ENCODE results near the gene ARF1. TPM values are rescaled to one million over a fixed set of nuclear protein-coding genes. Genes with fewer than 3 reads are reported as not detected.

ARF1 gene
- total and polyA plus RNA-seq, 2 donors (not counting 1 experiment from before 2014, with no cell fraction given), result 193 to 389 TPM

DNA sequence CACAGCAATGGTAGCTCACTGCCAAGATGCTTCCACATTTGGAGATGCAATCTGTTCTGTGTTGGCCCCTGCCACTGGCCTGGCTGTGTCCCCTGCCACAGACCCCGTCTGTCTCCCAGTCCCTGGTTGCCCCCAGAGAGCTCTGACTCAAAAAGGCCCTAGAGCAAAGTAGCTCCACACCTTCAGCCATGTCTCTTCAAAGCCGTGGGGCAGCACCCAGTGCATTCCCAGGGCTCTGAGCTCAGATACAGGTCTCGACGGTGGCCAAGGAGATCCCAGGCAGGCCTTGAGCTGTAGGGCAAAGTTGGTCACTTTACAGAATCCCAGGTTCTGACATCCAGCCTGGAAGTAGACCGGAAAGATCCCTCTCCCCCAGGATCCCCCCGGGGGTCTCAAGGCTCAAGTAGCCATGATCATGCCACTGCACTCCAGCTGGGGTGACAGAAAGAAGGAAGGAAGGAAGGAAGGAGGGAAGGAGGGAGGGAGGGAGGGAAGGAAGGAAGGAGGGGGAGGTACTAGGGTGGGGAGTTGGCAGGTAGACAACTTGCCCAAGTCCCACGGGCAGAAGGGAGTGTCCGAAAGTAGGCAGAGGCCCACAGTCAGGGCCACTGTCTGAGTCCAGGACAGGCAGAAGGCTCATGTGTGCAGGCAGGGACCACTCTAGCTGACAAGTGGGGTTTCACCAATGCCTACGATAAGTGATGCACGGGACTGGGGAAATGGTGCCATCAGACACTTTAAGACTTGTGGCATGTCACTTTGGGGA, 4.8 kb upstream of the ARF1 start:
- H4K20me1 ChIP-seq (ENCODE audit: control insufficient read depth, insufficient read depth, low read length, poor library complexity, severe bottlenecking), result peaks cover 18% of the 10 kb centered on the region
- H3K27ac ChIP-seq (ENCODE audit: low read length in 2 of 2), result no peak overlapping the region
- CTCF ChIA-PET, result no interaction called here
- peaks cover 30% of the 10 kb centered on the region for H3K79me2 ChIP-seq (ENCODE audit: control insufficient read depth, insufficient read depth, low read length)
- intact Hi-C loops (cut with micrococcal nuclease), result no loop called here
- H2AFZ ChIP-seq (ENCODE audit: insufficient read depth, low read depth, low read length, poor library complexity, severe bottlenecking), result no peak overlapping the region
- H3K4me3 ChIP-seq (ENCODE audit: control extremely low read depth in 1 of 5, extremely low read depth in 1 of 5, insufficient read depth in 1 of 5, low read depth in 2 of 5, low read length in 4 of 5), result no peak overlapping the region
- no peak overlapping the region for H3K4me3 Mint-ChIP-seq
- peaks cover 11% of the 10 kb centered on the region for H3K4me1 Mint-ChIP-seq
- H3K4me2 ChIP-seq (replicated peaks; ENCODE audit: low read depth, low read length, poor library complexity, severe bottlenecking), result no peak overlapping the region
- no peak for TF ChIP-seq EZH2 (IDR thresholded peaks at IDR 0.05; ENCODE audit: borderline replicate concordance, insufficient read depth, low read depth, low read length, poor library complexity, severe bottlenecking)
- no peak for TF ChIP-seq CTCF (IDR thresholded peaks at IDR 0.05)
- H3K9me3 Mint-ChIP-seq (ENCODE audit: insufficient read depth), result no peaks in the 10 kb centered on the region
- H3K9me3 ChIP-seq (ENCODE audit: control extremely low read depth in 1 of 3, control insufficient read depth in 2 of 3, insufficient read depth in 1 of 3, low read length in 2 of 3), result no peaks in the 10 kb centered on the region
- DNase-seq, result no peak
- H3K27ac Mint-ChIP-seq, result no peak overlapping the region
- no peaks in the 10 kb centered on the region for H3K36me3 ChIP-seq (replicated peaks in 1 of 2; ENCODE audit: control extremely low read depth in 1 of 2, control insufficient read depth in 1 of 2, extremely low read depth in 1 of 2, insufficient read depth in 2 of 2, low read length in 1 of 2)
- WGBS (ENCODE audit: insufficient coverage), result 75% methylated on average over 8 of the region's 10 CpGs
- H3K27me3 Mint-ChIP-seq, result no peaks in the 10 kb centered on the region
- POLR2A ChIA-PET, result no interaction called here
- H3K4me1 ChIP-seq (ENCODE audit: control insufficient read depth in 2 of 2, insufficient read depth in 2 of 2, low read length in 2 of 2), result peaks cover 7 to 9% of the 10 kb centered on the region in 2 donors
- no peaks in the 10 kb centered on the region for H3K27me3 ChIP-seq (replicated peaks in 1 of 4; ENCODE audit: control extremely low read depth in 1 of 4, control insufficient read depth in 3 of 4, insufficient read depth in 4 of 4, low read length in 3 of 4)
- H3K9ac ChIP-seq (ENCODE audit: low read length), result no peak overlapping the region
- no peak for ATAC-seq (ENCODE audit: low read depth)

- ChIA-PET POLR2A (no interaction called here), CTCF (no interaction called here)
- H3K27me3 Mint-ChIP-seq, result no peaks in the 10 kb centered on the region
- no peak overlapping the region for H3K4me3 Mint-ChIP-seq
- Histone ChIP-seq H3K27me3 (replicated peaks in 1 of 4; ENCODE audit: control extremely low read depth in 1 of 4, control insufficient read depth in 3 of 4, insufficient read depth in 4 of 4, low read length in 3 of 4) (no peaks in the 10 kb centered on the region), H3K79me2 (ENCODE audit: control insufficient read depth, insufficient read depth, low read length) (peaks cover 42% of the 10 kb centered on the region), H3K4me1 (ENCODE audit: control insufficient read depth in 2 of 2, insufficient read depth in 2 of 2, low read length in 2 of 2) (peaks cover 13 to 17% of the 10 kb centered on the region in 2 donors), H3K36me3 (replicated peaks in 1 of 2; ENCODE audit: control extremely low read depth in 1 of 2, control insufficient read depth in 1 of 2, extremely low read depth in 1 of 2, insufficient read depth in 2 of 2, low read length in 1 of 2) (no peaks in the 10 kb centered on the region), H3K4me2 (replicated peaks; ENCODE audit: low read depth, low read length, poor library complexity, severe bottlenecking) (no peak overlapping the region), H3K9ac (ENCODE audit: low read length) (no peak overlapping the region), H3K4me3 (ENCODE audit: control extremely low read depth in 1 of 5, extremely low read depth in 1 of 5, insufficient read depth in 1 of 5, low read depth in 2 of 5, low read length in 4 of 5) (no peak overlapping the region), H3K9me3 (ENCODE audit: control extremely low read depth in 1 of 3, control insufficient read depth in 2 of 3, insufficient read depth in 1 of 3, low read length in 2 of 3) (no peaks in the 10 kb centered on the region), H3K27ac (ENCODE audit: low read length in 2 of 2) (no peak overlapping the region), H4K20me1 (ENCODE audit: control insufficient read depth, insufficient read depth, low read length, poor library complexity, severe bottlenecking) (peaks cover 30% of the 10 kb centered on the region), H2AFZ (ENCODE audit: insufficient read depth, low read depth, low read length, poor library complexity, severe bottlenecking) (no peak overlapping the region)
- intact Hi-C loops (cut with micrococcal nuclease), result no loop called here
- peaks cover 18% of the 10 kb centered on the region for H3K4me1 Mint-ChIP-seq
- DNase-seq (no peak), ATAC-seq (ENCODE audit: low read depth) (no peak)
- no peak overlapping the region for H3K27ac Mint-ChIP-seq
- no peak for TF ChIP-seq CTCF (IDR thresholded peaks at IDR 0.05)
- no peak for TF ChIP-seq EZH2 (IDR thresholded peaks at IDR 0.05; ENCODE audit: borderline replicate concordance, insufficient read depth, low read depth, low read length, poor library complexity, severe bottlenecking)
- WGBS (ENCODE audit: insufficient coverage), result 92% methylated on average over 5 of the region's 7 CpGs
- no peaks in the 10 kb centered on the region for H3K9me3 Mint-ChIP-seq (ENCODE audit: insufficient read depth)
Measured at GRCh38 chr1:228079013-228079412, 3.5 kb upstream of the ARF1 start.

All from B cell (primary cell).